DND-41 (cell line): Measurements from ENCODE around the gene EFEMP2.
A peak's percentile ranks its signal among the peaks of the same experiment; 100 is the strongest.

ENCODE experiments used
- ATAC-seq: fragments of 200-7000 bp; cut with Tn5 transposase; 3 replicates; pipeline ENCODE4 v1.9.1; 2021; ENCODE audit warnings: low read depth; ENCODE audit not compliant: insufficient read depth
- DNase-seq: peaks from one replicate; pipeline ENCODE4 v3.0.0-alpha.2; 2020
- H2AFZ ChIP-seq: 2 replicates; pipeline ENCODE4 v1.6.0; 2012; ENCODE audit warnings: low read depth, low read length
- H3K27ac ChIP-seq: 2 replicates; pipeline ENCODE4 v1.5.1; 2012; ENCODE audit warnings: low read length, inconsistent platforms
- H3K27me3 ChIP-seq: fragments of 200-600 bp; sonication (generic); 2 replicates; pipeline ENCODE4 v1.6.0; 2012; ENCODE audit warnings: low read length, mild to moderate bottlenecking, inconsistent platforms; ENCODE audit not compliant: insufficient read depth, poor library complexity
- H3K36me3 ChIP-seq: 2 replicates; pipeline ENCODE4 v1.5.1; 2012; ENCODE audit warnings: low read length, inconsistent platforms; ENCODE audit not compliant: insufficient read depth
- H3K4me1 ChIP-seq: 2 replicates; pipeline ENCODE4 v1.5.1; 2012; ENCODE audit warnings: mild to moderate bottlenecking, low read length; ENCODE audit not compliant: insufficient read depth
- H3K4me2 ChIP-seq: 2 replicates; pipeline ENCODE4 v1.6.0; 2012; ENCODE audit warnings: mild to moderate bottlenecking, moderate library complexity, low read length, inconsistent platforms; ENCODE audit not compliant: insufficient read depth
- H3K4me3 ChIP-seq, 2 experiments: fragments of 200-600 bp in 1 of 2; shearing (Covaris generic) in 1 of 2; 2 replicates each; pipeline ENCODE4 v1.5.1; 2012 to 2016; ENCODE audit warnings: inconsistent platforms in 2 of 2, low read length in 2 of 2, mild to moderate bottlenecking in 2 of 2, low read depth in 1 of 2, moderate library complexity in 1 of 2
- H3K79me2 ChIP-seq: 2 replicates; pipeline ENCODE4 v1.6.0; 2012; ENCODE audit warnings: low read length, inconsistent platforms; ENCODE audit not compliant: insufficient read depth
- H3K9ac ChIP-seq: 2 replicates; pipeline ENCODE4 v1.6.0; 2012; ENCODE audit warnings: low read depth, mild to moderate bottlenecking, inconsistent platforms, low read length, moderate library complexity
- H3K9me3 ChIP-seq: 2 replicates; pipeline ENCODE4 v1.5.1; 2012; ENCODE audit warnings: low read length, moderate library complexity, mild to moderate bottlenecking, inconsistent platforms; ENCODE audit not compliant: insufficient read depth, severe bottlenecking
- H4K20me1 ChIP-seq: 2 replicates; pipeline ENCODE4 v1.6.0; 2012; ENCODE audit warnings: low read length; ENCODE audit not compliant: insufficient read depth
- CTCF ChIP-seq: IDR thresholded peaks from 2 replicates; pipeline ENCODE4 v1.5.1; 2012; ENCODE audit warnings: borderline replicate concordance, low read length, moderate library complexity, mild to moderate bottlenecking; ENCODE audit not compliant: poor library complexity, severe bottlenecking; ENCODE audit errors: extremely low read depth
- EZH2 ChIP-seq: IDR thresholded peaks from 3 replicates; pipeline ENCODE4 v1.6.1; 2012; ENCODE audit warnings: borderline replicate concordance, low read depth, mild to moderate bottlenecking, moderate library complexity, low read length, inconsistent platforms; ENCODE audit not compliant: severe bottlenecking

The EFEMP2 gene

DNA sequence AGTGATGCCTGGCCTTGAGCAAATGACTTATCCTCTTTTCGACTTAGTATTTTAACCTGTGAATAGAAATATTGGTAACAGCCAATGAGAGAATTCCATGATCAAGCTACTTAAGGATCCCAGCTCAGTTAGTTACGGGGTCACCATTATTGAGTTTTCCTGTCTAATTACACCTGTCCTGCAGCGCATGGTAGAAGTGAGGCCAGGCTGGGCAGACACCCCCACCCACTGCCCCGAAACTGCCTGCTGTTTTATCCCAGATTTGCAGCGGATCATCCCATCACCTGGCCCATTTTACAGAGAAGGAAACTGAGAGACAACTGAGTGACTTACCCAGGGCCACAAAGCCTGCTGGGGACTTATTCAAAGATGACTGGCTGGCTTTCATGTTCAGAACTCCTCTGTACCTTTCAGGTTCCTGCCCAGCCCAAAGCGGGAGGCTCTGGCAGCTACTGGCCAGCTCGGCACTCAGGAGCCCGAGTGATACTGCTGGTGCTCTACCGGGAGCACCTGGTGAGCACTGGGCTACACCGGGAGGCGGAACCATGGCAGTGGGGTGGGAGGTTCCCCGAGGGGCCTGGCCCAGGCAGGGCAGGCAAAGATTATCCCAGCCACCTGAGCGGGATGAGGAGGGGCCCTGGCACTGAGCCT lies 10.9 kb downstream of the EFEMP2 start:
- DNase-seq (no peak), ATAC-seq (no peak)
- H3K27ac ChIP-seq, result peak overlapping the region; percentile 90

DNA sequence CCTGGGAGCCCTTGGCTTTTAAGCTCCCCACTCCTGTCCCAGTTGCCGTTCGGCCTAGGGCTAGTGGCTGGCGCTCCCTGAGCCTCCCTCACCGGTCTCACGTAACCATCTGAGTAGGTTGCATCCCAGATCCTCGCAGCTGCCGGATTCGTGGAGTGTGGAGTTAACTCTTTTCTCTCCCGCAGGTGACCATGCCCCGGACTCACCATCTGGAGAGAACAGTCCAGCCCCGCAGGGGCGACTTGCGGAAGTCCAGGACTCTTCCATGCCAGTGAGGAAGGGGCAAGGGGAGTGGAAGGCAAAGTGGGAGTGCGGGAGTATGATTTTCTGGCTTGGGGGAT lies 11.5 kb downstream of the EFEMP2 start:
- no peaks in the 10 kb centered on the region for H3K9me3 ChIP-seq
- no peaks in the 10 kb centered on the region for H3K27me3 ChIP-seq
- peaks cover 54% of the 10 kb centered on the region for H3K4me1 ChIP-seq
- TF ChIP-seq EZH2 (no peak), CTCF (no peak)
- DNase-seq, result no peak
- peak overlapping the region; percentile 79 for H3K9ac ChIP-seq
- peaks cover 70% of the 10 kb centered on the region for H3K36me3 ChIP-seq
- ATAC-seq, result no peak
- H4K20me1 ChIP-seq, result peaks cover 56% of the 10 kb centered on the region
- peaks cover 52% of the 10 kb centered on the region for H3K79me2 ChIP-seq
- 0 out of 2 replicates have a peak overlapping the region, but pooled peaks have one; percentile 71 for H2AFZ ChIP-seq
- peak overlapping the region; percentile 90 for H3K27ac ChIP-seq
- peak overlapping the region; percentile 81 for H3K4me2 ChIP-seq
- peak overlapping the region; percentile 72 to 79 for H3K4me3 ChIP-seq

More for the DNA sequence above, 10.9 kb downstream of the EFEMP2 start:
- Histone ChIP-seq H4K20me1 (peaks cover 51% of the 10 kb centered on the region), H3K4me2 (peak overlapping the region; percentile 81), H3K79me2 (peaks cover 47% of the 10 kb centered on the region), H3K36me3 (peaks cover 69% of the 10 kb centered on the region), H3K4me3 (peak overlapping the region; percentile 72 to 79; a peak in 3 of 4 replicates), H3K9me3 (no peaks in the 10 kb centered on the region), H3K27me3 (no peaks in the 10 kb centered on the region), H3K9ac (peak overlapping the region; percentile 79), H2AFZ (no peak overlapping the region), H3K4me1 (peaks cover 49% of the 10 kb centered on the region)
- TF ChIP-seq EZH2, result no peak
- no peak for TF ChIP-seq CTCF

- TF ChIP-seq EZH2 (no peak), CTCF (peak; percentile 97)
- peak within 1 kb of the TSS; percentile 72 to 79 for H3K4me3 ChIP-seq
- H3K36me3 ChIP-seq, result peaks cover 70% of the 10 kb centered on the region
- H4K20me1 ChIP-seq, result peaks cover 59% of the 10 kb centered on the region
- H2AFZ ChIP-seq, result peak within 1 kb of the TSS; percentile 71
- H3K79me2 ChIP-seq, result peaks cover 58% of the 10 kb centered on the region
- H3K27me3 ChIP-seq, result no peaks in the 10 kb centered on the region
- H3K4me1 ChIP-seq, result peaks cover 60% of the 10 kb centered on the region
- peak within 1 kb of the TSS; percentile 90 for H3K27ac ChIP-seq
- DNase-seq (peak; percentile 97), ATAC-seq (peak; percentile 51)
- no peaks in the 10 kb centered on the region for H3K9me3 ChIP-seq
- peak within 1 kb of the TSS; percentile 81 for H3K4me2 ChIP-seq
- H3K9ac ChIP-seq, result peak within 1 kb of the TSS; percentile 86
These were observed 12.1 kb downstream of the EFEMP2 start, which contains the start of gene MUS81 for GRCh38 chr11:65860278-65861164. Gene MUS81 (plus strand): TSS chr11:65860433. CDS start chr11:65860754, 321 bp downstream.
